Endothelial cell of umbilical vein (primary cell): ENCODE data around the gene P4HA3.

Source experiments
- CTCF ChIP-seq, 2 donors: IDR thresholded peaks; 1 replicate in 1 of 2; 2 replicates in 1 of 2; pipeline ENCODE4 v1.5.1; 2011; ENCODE audit warnings: low read length in 2 of 2, mild to moderate bottlenecking in 2 of 2, moderate library complexity in 2 of 2, control low read depth in 1 of 2, inconsistent platforms in 1 of 2, low read depth in 1 of 2; ENCODE audit not compliant: insufficient read depth in 1 of 2; ENCODE audit errors: extremely low read depth in 1 of 2
- EZH2 ChIP-seq: IDR thresholded peaks from 2 replicates; pipeline ENCODE4 v1.6.1; 2012; ENCODE audit warnings: borderline replicate concordance, low read depth, mild to moderate bottlenecking, moderate library complexity, low read length, inconsistent platforms; ENCODE audit not compliant: severe bottlenecking
- FOS ChIP-seq: IDR thresholded peaks from 2 replicates; pipeline ENCODE4 v1.6.1; 2011; ENCODE audit warnings: mild to moderate bottlenecking, low read length, moderate library complexity, borderline replicate concordance; ENCODE audit not compliant: insufficient read depth
- GATA2 ChIP-seq: IDR thresholded peaks from 2 replicates; pipeline ENCODE4 v1.7.0; 2011; ENCODE audit warnings: low read depth, mild to moderate bottlenecking, moderate library complexity, mixed read lengths, low read length; ENCODE audit not compliant: insufficient read length, insufficient read depth
- JUN ChIP-seq: IDR thresholded peaks from 2 replicates; pipeline ENCODE4 v1.6.1; 2011; ENCODE audit warnings: borderline replicate concordance, low read depth; ENCODE audit not compliant: insufficient read length, insufficient read depth
- MYC ChIP-seq: IDR thresholded peaks from one replicate; pipeline ENCODE4 v1.6.1; 2011; ENCODE audit warnings: mild to moderate bottlenecking, low read depth, low read length
- POLR2A ChIP-seq: IDR thresholded peaks from 2 replicates; pipeline ENCODE4 v1.6.1; 2012; ENCODE audit warnings: low read depth, mild to moderate bottlenecking, control low read depth, low read length
- POLR2AphosphoS5 ChIP-seq: IDR thresholded peaks from 2 replicates; pipeline ENCODE4 v1.6.1; 2012; ENCODE audit warnings: low read depth, mild to moderate bottlenecking, control low read depth, low read length, moderate library complexity; ENCODE audit not compliant: insufficient read depth
- TF ChIP-seq, protein P1 (sequence below): IDR thresholded peaks from 2 replicates; pipeline ENCODE4 v1.6.1; 2011; ENCODE audit not compliant: insufficient read depth, insufficient read length

DNA sequence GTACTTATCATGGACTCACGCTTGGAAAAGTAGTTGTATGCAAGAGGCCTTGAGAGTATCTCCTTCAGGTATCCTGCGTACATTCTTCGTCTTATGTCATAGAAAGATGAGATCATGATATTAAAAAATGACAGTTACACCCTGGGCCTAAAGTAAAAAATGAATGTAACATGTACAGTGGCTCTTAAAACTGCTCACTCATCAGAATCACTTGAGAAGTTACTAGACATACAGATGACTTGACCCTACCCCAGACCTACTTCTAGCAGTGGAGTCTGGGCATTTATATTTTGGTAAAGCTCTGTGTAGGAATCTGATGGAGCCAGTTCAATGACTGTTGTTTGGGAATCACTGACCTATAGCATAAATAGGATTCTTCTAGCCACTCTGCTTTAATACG is 85.9 kb downstream of the P4HA3 start:
- TF ChIP-seq CTCF (IDR thresholded peaks at IDR 0.05; ENCODE audit: extremely low read depth in 1 of 2, insufficient read depth in 1 of 2, low read depth in 1 of 2, low read length in 2 of 2), result no peak
- no peak for TF ChIP-seq POLR2A
- TF ChIP-seq, protein P1, sequence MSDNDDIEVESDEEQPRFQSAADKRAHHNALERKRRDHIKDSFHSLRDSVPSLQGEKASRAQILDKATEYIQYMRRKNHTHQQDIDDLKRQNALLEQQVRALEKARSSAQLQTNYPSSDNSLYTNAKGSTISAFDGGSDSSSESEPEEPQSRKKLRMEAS, result no peak
- no peak for TF ChIP-seq EZH2
- TF ChIP-seq POLR2AphosphoS5, result no peak
- no peak for TF ChIP-seq MYC
- TF ChIP-seq GATA2, result no peak
- no peak for TF ChIP-seq JUN
- no peak for TF ChIP-seq FOS
